ENCODE data around the gene DLEC1.
"Not testable (repeated sequence)": the region's sequence is repeated elsewhere in the genome, so short reads cannot be mapped to it uniquely, and the experiment has no call there.

DLEC1 gene

DNA sequence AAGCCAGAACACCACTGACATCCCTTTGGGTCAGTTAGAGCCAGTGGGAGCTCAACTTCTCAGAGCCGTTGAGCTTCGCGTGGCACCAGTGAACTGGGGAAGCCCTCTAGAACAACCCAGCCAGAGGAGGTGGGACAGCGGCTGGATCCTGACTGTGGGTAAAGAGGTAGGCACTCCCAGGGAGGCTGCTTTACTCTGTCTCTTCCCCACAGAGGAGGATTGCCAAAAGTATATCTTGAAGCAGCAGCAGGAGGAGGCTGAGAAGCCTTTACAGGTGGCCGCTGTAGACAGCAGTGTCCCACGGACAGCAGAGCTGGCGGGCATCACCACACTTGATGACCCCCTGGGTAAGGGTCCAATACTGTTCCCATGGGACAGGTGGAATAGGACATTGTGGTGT is 100.6 kb downstream of the DLEC1 start:
- DNase-seq: peak; percentile 50

DNA sequence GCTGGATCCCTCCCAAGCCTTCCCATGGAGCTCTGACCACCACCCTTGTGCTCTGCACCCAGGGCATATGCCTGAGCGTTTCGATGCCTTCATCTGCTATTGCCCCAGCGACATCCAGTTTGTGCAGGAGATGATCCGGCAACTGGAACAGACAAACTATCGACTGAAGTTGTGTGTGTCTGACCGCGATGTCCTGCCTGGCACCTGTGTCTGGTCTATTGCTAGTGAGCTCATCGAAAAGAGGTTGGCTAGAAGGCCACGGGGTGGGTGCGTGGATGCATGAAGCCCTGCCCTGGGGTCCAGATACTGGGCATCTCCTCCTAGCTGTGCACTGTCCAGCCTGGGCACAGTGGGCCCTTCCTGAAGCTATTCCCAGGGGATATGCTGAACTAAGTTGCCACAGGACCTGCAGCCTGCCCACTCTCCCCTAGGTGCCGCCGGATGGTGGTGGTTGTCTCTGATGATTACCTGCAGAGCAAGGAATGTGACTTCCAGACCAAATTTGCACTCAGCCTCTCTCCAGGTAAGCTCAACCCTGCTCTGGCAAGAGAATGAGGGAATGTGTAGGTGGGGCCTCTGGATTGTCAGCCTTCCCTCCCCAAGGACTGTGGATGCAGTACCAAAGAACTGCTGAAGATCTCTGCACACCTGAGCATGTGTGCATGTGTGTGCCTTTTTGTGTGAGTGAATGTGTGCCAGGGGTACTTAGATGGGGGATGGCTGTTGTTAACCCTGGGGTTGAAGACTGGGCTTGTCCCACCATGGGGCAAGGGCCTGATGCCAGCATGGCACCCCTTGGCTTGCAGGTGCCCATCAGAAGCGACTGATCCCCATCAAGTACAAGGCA is 101.5 kb downstream of the DLEC1 start:
- DNase-seq: peak; percentile 55

GRCh38 chr3:38141173-38141951 is 102.4 kb downstream of the DLEC1 start:
- DNase-seq: peak; percentile 38

DNA sequence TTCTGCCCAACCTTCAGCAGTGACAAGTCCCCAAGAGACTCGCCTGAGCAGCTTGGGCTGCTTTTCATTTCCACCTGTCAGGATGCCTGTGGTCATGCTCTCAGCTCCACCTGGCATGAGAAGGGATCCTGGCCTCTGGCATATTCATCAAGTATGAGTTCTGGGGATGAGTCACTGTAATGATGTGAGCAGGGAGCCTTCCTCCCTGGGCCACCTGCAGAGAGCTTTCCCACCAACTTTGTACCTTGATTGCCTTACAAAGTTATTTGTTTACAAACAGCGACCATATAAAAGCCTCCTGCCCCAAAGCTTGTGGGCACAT is 102.9 kb downstream of the DLEC1 start:
- DNase-seq: no peak

DNA sequence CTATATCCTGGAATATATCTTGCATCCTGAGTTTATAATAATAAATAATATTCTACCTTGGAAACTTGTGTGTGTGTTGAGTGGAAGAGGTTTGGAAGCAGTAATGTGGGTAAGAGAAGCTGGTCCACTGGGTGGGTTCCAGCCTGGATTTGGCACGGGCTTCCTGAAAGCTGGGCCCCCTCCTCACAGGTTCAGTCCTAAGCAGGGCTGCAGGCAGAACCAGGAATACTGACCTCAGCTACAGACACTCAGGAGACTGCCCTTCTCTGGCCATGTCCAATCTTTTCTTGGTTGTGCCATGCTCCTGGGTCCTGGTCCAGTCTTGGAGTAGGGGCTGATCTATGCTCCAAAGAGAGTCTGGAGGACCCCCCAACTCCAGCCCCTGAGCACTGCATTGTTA is 104.0 kb downstream of the DLEC1 start:
- peak; percentile 25 for DNase-seq

DNA sequence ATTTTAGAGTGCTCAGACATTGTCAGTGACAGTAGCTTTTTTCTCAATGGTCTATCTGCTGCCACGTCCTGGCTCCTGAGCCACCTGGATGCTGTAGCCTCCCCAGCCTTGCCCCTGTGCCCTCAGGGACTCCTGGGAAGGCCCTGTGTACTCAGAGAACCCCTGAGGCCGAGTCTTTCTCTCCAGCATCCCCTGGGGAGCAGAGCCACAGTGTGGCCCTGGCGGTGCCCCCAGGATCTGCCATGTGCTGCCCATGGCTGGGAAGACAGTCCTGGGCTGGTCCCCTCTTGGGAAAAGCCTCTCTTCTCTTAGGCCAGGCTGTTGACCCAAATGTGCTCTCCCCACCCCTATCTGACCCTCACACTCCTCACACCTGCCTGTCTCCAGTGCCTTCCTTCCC is 104.5 kb downstream of the DLEC1 start:
- DNase-seq: peak; percentile 28

- no peak for DNase-seq
These were observed 107.5 kb downstream of the DLEC1 start for GRCh38 chr3:38146504-38146903.

DNA sequence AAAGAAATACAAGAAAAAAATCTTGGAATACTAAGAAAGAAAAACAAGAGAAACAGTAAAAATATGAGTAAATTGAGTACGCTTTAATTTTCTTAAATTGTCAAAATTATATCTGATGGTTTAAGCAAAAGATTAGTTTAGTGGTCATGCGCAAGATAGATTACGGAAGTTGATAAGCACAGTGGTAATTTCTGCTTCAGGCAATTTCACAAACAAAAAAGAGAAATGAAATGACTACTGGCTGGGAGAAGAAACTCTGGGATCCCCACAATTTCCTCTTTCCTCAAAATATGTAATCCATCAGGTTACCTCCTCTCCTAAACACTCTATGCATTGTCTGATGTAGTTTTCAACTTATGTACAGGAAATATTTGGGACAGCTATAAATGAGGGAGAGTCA is 108.4 kb downstream of the DLEC1 start:
- DNase-seq: no peak

DNA sequence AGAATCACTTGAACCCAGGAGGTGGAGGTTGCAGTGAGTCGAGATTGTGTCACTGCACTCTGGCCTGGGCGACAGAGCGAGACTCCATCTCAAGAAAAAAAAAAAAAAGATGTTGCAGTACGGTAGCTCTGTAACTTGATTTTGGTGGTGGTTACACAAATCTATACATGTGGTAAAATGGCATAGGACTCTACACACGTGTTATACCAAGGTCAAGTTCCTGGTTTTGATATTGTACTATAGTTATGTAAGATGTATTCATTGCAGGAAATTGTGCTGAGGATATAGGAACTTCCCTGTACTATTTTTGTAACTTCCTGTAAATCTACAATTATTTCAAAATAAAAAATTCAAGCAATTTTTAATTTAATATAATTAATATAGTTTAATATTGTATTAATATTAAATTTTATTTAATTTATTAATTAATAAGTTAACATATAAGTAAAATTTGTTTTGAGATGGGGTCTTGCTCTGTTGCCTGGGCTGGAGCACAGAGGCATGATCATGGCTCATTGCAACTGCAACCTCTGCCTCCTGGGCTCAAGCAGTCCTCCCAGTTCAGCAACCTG is 109.4 kb downstream of the DLEC1 start:
- no peak for DNase-seq

GRCh38 chr3:38149708-38150107 is 110.7 kb downstream of the DLEC1 start:
- DNase-seq: no peak

DNA sequence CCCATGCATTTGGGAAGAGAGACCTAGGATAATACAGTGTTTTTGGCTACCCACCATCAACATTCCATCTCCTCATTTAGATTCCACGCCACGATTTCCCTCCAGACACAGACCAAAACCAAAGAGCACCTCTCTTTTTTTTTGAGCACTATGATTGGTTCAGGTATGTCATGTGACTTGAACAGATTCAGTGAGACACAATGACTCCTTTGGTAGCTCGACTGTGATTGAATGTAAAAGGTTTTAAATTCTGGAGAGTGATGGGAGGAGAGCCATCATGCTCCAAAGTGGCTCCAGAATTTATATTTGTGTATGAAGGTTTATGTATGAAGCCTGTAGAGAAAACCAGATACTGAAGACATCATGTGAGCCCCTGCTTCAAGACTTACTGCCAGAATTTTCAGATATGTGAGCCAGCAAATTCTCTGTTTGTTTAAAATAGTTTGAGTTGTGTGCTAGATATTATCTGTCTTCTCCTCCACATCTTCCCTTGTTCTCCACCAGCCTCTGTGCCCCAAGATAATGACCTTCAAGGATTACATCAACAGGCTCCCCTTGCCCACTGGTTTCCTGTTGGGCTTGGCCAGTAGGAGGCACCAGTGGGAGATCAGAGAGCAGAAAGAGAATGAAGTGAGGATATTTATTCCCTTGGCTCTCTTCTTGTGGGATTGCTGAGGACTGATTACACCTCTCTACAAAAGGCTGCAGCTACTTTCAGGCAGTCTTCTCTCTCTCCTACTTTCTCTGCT is 111.9 kb downstream of the DLEC1 start:
- no peak for DNase-seq

- no peak for DNase-seq
These were observed 112.8 kb downstream of the DLEC1 start for GRCh38 chr3:38151667-38152265.

GRCh38 chr3:38152609-38153008 is 113.6 kb downstream of the DLEC1 start:
- no peak for DNase-seq

DNA sequence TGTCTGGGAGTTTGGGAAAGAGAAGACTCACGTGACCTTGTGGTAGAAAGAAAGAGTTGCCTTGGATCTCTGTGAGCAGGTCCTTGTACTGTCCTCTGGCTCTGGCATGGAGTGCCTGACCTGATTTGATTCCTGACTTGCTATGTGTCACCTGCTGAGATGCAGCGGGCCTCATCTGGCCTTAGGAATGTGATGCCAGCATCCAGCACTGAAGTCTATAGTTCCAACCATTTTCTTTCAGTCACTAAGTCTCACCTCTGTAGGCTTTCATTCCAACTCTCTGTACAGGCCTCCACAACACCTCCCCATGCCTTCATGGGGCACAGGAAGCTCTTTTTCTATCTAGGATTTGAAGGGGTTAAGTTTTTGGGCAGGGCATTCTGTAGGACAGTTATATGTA is 114.2 kb downstream of the DLEC1 start:
- DNase-seq: no peak

DNA sequence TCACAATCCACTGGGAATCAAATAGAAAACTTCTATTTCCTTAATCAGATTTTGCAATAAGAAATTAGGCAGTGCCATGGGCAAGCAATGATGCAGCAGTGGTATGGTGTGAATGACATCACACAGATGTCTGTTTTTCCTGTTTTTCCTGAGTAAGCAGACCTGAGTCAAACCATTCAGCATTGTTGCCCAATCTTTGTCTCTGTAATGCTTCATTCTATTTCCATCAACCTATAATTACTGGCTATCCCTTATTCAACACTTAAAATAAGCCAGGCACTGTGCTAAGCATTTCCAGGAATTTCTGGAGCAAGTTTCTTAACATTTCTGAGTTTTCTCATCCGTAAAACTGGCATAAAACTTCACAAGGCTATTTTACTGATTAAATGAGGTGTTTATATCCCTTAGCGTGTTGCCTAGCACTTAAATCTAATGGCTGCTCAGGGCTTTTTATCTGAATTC is 115.1 kb downstream of the DLEC1 start:
- no peak for DNase-seq

DNA sequence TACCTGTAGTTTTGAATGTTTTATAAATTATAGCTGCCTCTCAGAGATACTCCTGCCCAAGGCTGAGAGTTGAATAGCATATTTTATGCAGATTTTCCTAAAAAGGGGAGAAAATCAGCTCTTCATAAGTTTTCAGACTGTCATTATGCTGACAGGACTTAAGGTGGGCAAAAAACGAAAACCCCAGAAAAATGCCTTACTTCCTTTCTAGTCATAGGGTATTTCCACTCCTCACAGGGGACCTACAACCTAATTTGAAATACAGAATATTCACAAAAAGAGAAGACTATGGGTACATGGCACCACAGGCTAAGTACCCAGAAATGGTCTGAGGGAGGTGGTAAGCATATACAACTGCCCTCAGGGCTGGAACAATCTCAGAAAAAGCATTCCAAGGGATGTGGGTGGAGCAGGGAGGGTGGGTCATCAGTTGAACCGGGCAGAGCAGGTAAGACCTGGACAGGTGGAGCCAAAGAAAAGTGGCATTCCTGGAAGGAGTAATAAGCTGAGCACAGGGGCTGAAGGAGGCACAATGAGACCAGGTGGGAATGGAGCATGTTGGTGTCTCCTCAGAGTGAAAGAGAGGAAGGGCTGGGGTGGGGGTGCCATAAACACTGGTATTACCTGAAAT is 115.7 kb downstream of the DLEC1 start:
- no peak for DNase-seq

DNA sequence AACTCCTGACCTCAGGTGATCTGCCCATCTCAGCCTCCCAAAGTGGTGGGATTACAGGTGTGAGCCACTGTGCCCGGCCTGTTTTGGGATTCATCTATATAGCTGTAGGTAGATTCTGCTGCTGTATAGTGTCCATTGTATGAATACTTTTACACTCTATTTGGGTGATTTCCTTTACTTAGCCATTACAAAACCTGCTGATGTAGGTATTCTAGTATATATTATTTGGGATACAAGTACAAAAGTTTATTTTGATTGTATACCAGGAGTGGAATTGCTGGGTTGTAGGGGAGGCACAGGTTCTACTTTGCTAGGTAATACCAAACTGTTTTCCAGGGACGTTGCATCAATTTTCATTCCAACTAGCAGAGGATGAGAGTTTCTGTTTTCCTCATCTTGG is 116.8 kb downstream of the DLEC1 start:
- no peak for DNase-seq

DNA sequence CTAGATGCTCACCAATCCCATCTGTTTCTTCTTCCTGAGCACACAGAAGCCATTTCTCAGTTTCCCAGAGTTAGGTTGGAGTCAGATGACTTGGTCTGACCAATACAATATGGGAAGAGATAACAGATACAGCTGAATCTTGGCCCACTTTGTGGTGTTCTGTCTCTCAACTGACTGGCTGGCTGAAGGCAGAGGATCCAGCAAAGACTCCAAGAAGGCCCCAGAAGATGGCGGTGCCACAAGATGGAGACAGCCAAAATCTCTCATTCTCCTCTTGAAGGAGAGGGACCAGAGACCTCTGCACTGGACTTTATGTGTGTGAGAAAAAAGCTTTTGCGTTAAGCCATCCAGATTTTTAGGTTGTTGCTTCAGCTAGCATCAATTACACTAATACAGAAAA is 118.1 kb downstream of the DLEC1 start:
- DNase-seq: no peak

DNA sequence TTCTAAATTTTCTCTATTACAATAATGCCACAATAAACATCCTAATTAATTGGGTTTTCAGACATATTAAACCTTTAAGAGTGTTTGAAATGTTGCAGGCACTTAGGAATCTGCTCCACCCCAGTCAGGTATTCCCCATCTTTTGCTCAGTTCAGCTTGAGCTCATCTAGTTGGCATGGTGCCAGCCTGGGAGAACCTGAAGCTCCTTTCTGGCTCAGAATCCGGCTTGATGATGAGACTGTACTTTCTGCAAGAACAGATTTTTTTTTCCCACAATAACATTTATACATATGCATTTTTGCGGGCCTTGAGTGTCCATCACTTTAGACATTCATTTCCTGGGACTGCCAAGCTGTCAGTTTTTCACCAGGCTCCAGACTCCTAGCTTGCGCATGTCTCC is 118.6 kb downstream of the DLEC1 start:
- no peak for DNase-seq

- no peak for DNase-seq
These were observed 119.5 kb downstream of the DLEC1 start for GRCh38 chr3:38158472-38158871.

DNA sequence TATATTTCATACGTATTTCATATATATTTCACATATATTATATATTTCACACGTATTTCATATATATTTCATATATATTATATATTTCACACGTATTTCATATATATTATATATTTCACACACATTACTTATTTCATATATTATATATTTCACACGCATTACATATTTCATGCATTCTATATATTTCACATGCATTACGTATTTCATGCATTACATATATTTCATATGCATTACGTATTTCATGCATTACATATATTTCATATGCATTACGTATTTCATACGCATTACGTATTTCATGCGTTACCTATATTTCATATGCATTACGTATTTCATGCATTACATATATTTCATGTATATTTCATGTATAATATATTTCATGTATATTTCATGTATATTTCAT is 121.7 kb downstream of the DLEC1 start:
- DNase-seq: not testable (repeated sequence)

GRCh38 chr3:38163117-38163840 is 124.3 kb downstream of the DLEC1 start:
- DNase-seq: no peak

Measured in activated effector memory CD4-positive, alpha-beta T cell treated with anti-CD3 and anti-CD28 coated beads, Interleukin-2, amount 50 U/mL, for 16 hours (primary cell).